HG03135 (cell line): Measurements from ENCODE around the gene MAST2.
"Not testable (repeated sequence)": the region's sequence is repeated elsewhere in the genome, so short reads cannot be mapped to it uniquely, and the experiment has no call there.

Experiments
- ATAC-seq: cut with Tn5 transposase; IDR thresholded peaks from one replicate; pipeline ENCODE4 v1.9.1; 2021; ENCODE audit warnings: mild to moderate bottlenecking, moderate library complexity; ENCODE audit not compliant: unreplicated experiment

Gene MAST2

DNA sequence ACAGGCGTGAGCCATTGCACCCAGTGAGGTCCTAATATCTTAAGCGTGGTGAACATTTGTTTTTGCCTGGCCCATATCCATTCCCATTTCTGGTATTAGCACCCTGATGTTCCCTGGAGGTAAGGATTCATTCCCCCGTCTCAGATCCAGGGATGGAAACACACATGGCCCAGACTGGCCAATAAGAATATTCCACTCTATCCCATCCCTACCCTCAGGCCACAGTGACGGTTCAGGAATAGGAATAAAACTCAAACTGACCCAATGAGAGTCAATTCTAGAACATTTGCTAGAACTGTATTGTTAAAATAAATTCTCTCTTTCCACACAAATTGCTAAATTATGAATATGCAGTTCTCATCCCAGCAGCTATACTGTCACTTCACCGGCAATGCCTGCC is 252.9 kb downstream of the MAST2 start:
- ATAC-seq = no peak

DNA sequence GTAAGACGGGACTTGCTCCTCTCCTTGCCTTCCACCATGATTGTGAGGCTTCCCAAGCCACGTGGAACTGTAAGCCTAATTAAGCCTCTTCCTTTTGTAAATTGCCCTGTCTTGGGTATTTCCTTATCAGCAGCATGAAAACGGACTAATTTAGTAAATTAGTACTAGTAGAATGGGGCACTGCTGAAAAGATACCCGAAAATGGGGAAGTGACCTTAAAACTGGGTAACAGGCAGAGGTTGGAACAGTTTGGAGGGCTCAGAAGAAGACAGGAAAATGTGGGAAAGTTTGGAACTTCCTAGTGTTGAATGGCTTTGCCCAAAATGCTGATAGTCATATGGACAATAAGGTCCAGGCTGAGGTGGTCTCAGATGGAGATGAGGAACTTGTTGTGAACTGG is 253.8 kb downstream of the MAST2 start:
- not testable (repeated sequence) for ATAC-seq

DNA sequence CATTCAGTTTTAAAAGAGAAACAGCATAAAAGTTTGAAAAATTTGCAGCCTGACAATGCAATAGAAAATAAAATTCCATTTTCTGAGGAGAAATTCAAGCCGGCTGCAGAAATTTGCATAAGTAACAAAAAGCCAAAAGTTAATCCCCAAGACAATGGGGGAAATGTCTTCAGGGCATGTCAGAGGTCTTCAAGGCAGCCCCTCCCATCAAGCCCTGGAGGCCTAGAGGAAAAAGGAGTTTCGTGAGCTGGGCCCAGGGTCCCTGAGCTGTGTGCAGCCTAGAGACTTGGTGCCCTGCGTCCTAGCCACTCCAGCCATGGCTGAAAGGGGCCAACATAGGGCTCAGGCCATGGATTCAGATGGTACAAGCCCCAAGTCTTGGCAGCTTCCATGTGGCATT is 254.4 kb downstream of the MAST2 start:
- ATAC-seq = no peak

- no peak for ATAC-seq
Measured at GRCh38 chr1:46058936-46059335, 255.5 kb downstream of the MAST2 start.

GRCh38 chr1:46061146-46061545 is 257.7 kb downstream of the MAST2 start:
- ATAC-seq = no peak

DNA sequence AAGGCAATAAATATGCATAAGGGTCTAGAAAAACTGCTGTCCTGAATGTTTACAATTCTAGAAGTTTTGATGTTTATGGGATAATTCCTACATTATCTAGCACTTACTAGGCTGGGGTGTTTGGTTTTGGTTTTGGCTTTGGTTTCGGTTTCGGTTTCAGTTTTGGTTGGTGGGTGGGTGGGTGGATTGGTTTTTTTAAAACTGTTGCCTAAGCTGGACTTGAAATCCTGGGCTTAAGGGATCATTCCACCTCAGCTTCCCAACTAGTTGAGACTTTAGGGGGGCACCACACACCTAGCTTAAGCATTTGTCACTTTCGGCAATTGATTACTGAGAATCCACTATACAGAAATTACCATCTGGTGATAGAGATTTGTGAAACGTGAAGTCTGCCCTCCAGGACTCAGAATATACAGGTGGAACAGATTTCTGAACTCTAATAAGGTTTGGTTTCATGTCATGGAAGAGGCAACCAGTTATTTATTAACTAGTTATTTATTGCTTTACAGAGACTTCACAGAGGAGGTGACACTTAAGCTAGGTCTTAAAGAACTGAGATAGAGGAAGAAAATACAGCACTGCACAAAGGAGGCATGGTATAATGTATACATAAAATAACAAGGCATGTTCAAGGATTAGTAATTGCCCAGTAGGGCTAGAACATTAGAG is 259.4 kb downstream of the MAST2 start:
- no peak for ATAC-seq

DNA sequence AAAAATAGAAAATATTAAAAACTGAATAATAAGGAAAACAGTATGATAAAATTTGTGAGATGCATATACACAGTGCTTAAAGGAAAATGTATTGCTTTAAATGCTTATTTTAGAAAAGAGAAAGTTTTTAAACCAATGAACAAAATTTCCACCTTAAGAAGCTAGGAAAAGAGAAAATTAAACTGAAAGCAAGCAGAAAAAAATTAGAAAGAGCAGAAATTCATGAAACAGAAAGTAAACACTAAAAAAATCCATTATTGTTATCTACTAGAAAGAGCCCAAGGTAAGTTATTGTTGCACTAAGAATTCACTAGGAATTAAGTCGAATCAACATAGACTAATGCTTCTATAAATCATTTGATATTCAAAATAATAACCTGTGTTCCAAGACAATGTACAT is 261.3 kb downstream of the MAST2 start:
- no peak for ATAC-seq

GRCh38 chr1:46065405-46065804 is 262.0 kb downstream of the MAST2 start:
- ATAC-seq = no peak

DNA sequence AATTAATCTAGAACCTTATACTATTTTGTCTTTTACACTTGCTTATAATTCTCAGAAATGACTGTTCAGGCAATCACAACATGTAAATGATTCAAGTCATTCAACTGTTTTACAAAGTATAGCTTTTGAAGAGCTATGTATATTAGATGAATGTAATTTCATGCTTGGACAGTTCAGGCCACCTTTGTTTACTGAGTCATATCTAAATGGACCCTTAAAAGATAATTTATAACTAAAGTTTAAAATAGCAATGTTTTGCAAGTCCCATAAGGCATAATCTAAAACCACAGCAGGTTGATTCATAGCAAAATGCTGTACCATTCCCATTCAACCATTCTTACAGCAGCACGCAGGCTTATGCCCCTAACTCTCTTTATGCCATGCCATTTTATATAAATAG is 264.2 kb downstream of the MAST2 start:
- ATAC-seq = no peak

- no peak for ATAC-seq
Measured at GRCh38 chr1:46068525-46068924, 265.1 kb downstream of the MAST2 start.

GRCh38 chr1:46070164-46070814 is 266.9 kb downstream of the MAST2 start:
- ATAC-seq = no peak

DNA sequence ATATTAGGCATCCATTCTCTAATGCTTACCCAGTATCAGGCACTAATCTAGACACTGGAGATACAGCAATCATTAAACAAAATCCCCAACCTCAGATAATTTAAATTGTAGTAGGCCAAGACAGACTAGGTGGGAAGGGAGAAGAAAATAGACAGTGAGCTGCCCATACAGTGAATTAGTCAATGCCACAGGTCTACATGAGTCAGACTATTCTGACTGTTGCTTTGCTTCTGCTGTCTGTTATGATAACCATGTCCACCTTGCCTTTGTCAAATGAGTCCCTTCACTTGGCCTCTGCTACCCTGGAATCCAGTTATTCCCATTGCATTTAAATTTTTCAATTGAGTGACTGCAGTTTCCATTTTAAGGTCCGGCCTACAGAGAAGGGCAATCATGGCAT is 269.6 kb downstream of the MAST2 start:
- ATAC-seq = no peak

DNA sequence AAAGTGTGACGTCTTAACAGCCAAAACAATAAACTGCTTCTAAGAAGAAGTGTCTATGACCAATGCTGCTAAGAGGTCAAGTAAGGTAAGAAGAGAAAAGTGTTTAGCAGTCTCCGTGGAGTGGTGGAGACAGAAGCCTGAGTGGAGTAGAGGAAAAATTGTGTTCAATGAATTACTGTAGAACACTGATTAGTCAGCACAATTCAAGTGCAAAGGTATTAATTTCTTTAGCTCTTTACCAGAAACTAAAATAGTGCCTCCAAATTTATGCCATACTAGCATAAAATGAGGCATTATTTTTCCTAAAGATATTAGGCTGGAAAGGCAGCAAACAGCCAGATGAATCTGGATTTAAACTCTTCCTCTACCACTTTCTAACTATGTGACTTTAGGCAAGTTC is 272.9 kb downstream of the MAST2 start:
- ATAC-seq = no peak

DNA sequence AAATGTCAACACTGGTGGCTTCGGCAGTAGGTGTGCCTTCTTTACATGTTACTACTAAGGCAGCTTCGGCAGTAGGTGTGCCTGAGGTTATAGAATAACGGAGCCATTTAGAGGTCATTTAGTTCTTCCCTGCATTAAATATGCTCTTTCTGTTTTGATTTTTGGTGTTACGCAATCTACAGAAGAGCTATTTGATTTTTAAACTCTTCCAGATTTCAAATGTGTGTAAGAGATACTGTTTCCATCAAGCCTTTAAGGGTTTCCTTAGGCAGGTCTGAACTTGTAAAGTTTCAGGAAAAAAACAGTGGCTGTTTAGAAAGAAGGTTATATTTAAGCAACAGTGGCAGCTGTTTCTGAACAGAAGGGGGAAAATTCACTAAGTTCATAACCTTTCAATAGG is 274.2 kb downstream of the MAST2 start:
- no peak for ATAC-seq

GRCh38 chr1:46080257-46080656 is 276.8 kb downstream of the MAST2 start:
- ATAC-seq = no peak

DNA sequence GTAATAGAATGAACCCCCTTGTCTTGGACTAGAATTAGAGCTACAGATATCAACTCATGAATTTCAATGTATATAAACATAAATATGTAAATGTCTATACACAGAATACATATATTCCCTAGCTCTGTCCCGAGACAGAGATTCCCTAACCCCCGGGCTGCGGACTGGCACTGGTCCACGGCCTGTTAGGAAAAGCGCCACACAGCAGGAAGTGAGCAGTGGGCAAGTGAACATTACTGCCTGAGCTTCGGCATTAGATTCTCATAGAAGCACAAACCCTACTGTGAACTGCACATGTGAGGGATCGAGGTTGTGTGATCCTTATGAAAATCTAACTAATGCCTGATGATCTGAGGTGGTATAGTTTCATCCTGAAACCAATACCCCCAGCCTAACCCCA is 277.8 kb downstream of the MAST2 start:
- ATAC-seq = no peak

- no peak for ATAC-seq
Measured at GRCh38 chr1:46081619-46082018, 278.2 kb downstream of the MAST2 start.

DNA sequence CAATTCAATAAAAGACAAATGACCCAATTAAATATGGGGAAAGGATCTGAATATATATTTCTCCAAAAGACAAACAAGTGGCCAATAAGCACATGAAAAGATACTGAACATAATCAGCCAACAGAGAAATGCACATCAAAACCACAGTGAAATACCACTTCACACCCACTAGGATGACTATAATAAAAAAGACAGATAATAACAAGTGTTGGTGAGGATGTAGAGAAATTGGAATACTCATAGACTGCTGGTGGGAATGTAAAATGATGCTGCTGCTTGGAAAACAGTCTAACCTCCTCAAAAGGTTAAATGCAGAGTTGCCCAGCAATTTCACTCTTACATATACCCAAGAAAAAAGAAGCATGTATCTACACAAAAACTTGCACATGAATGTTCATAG is 280.2 kb downstream of the MAST2 start:
- no peak for ATAC-seq

DNA sequence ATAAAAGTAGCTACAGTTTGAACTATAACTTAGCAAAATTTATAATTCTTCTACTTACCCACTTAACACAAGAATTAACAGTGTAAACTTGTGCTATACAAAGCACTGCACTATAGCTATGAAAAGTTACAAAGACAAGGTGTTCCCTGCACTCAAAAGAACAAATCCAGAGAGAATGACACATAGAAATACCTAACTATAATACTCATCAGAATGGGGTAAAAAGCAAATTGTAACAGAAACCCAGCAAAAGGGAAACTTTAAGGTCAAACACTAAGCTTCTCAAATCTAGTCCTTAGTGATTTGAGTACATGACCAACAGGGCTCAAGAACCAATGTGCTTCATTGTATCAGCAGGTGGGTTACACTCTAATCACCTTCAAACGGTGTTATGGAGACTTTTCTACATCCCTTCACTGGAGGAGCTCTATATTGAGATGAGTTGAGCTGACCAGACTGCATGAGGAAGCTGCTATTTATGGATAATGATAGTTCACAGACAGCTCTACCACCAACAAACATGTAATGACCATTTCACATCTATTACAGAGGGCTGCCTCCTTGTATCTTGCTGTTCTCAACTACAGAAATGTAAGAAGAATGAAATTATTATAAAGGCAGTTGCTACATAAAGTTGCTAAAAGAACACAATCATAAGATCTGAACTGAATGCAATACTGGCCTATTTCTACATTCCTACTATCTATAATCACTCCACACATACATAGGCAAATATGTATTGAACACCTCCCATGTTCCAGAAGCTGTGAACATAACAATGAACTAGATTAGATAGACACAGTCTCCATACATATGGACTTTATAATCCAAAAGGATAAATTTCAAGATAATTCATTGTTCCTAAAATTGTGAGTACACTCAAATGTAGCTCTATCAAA is 281.4 kb downstream of the MAST2 start:
- no peak for ATAC-seq
